GM18867 (cell line): ENCODE measurements around the gene DOK7.

Experiments
- ATAC-seq: cut with Tn5 transposase; IDR thresholded peaks from one replicate; pipeline ENCODE4 v1.9.1; 2021; ENCODE audit warnings: mild to moderate bottlenecking, moderate library complexity; ENCODE audit not compliant: unreplicated experiment

The DOK7 gene

GRCh38 chr4:3517731-3518510 is 54.8 kb downstream of the DOK7 start:
- ATAC-seq: no peak

GRCh38 chr4:3518511-3518880 is 55.4 kb downstream of the DOK7 start:
- no peak for ATAC-seq

GRCh38 chr4:3518941-3519340 is 55.8 kb downstream of the DOK7 start:
- ATAC-seq: no peak

GRCh38 chr4:3519468-3520264 is 56.6 kb downstream of the DOK7 start:
- no peak for ATAC-seq

GRCh38 chr4:3520276-3520675 is 57.2 kb downstream of the DOK7 start:
- no peak for ATAC-seq

GRCh38 chr4:3520796-3521600 is 57.9 kb downstream of the DOK7 start:
- no peak for ATAC-seq

- ATAC-seq: no peak
Measured at GRCh38 chr4:3521621-3522325, 58.7 kb downstream of the DOK7 start.

GRCh38 chr4:3522326-3522640 is 59.2 kb downstream of the DOK7 start:
- ATAC-seq: no peak

- no peak for ATAC-seq
Measured at GRCh38 chr4:3522651-3523050, 59.5 kb downstream of the DOK7 start.

- no peak for ATAC-seq
Measured at GRCh38 chr4:3523146-3523627, 60.1 kb downstream of the DOK7 start.

- ATAC-seq: no peak
Measured at GRCh38 chr4:3523628-3524221, 60.6 kb downstream of the DOK7 start.

- no peak for ATAC-seq
Measured at GRCh38 chr4:3524349-3524748, 61.2 kb downstream of the DOK7 start.

- no peak for ATAC-seq
Measured at GRCh38 chr4:3524920-3525319, 61.8 kb downstream of the DOK7 start.

- no peak for ATAC-seq
Measured at GRCh38 chr4:3525532-3526430, 62.7 kb downstream of the DOK7 start.

- no peak for ATAC-seq
Measured at GRCh38 chr4:3526456-3526855, 63.4 kb downstream of the DOK7 start.

- ATAC-seq: no peak
Measured at GRCh38 chr4:3527101-3527913, 64.2 kb downstream of the DOK7 start.

- ATAC-seq: no peak
Measured at GRCh38 chr4:3527914-3528876, 65.1 kb downstream of the DOK7 start.
